Loucy (cell line): ENCODE results near the gene SLC39A11.
A peak's percentile ranks its signal among the peaks of the same experiment; 100 is the strongest.

ENCODE experiments used
- EZH2phosphoT487 ChIP-seq: fragments of 200-600 bp; IDR thresholded peaks from 2 replicates; pipeline ENCODE4 v1.6.1; 2018; ENCODE audit warnings: antibody characterized with exemption, mild to moderate bottlenecking, moderate library complexity, borderline replicate concordance
- TF ChIP-seq, protein P1 (sequence below): fragments of 200-600 bp; sonication (generic); conservative IDR thresholded peaks from 2 replicates; pipeline ENCODE4 v1.5.1; 2014; ENCODE audit warnings: mild to moderate bottlenecking, antibody characterized with exemption, low read length

DNA sequence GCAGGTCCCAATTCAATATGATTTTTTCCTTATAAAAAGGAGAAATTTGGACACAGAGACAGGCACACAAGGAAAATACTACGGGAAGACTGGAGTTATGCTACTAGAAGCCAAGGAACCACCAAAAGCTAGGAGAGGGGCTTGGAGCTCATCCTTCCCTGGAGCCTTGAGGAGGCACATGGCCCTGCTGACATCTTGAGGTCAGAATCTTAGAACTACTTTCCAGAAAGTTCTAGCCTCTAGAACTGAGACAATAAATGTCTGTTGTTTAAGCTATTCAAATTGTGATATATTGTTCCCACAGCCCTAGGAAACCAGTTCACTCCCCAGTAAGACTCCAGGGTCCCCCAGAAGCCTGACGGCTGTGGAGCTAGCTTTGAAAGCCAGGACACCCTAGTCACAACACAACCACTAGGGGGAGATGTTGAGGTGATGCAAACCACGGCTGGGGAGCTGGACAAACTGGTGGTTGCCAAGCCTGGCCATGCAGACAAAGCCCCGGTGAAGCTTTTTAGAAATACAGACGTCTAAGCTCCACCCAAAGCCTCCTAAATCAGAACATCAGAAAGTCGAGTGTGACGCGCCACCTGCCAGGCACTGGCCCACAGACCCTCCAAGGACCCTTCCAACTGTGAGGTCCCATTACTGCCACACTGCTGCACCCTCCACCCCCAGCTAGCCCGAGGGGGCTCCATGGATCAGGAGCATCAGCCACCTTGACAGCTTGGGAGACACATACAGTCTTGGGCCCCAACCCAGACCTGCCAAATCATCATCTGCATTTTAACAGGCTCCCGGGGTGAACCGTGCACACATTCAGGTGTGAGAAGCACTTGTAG is 106.4 kb downstream of the SLC39A11 start:
- TF ChIP-seq, protein P1, sequence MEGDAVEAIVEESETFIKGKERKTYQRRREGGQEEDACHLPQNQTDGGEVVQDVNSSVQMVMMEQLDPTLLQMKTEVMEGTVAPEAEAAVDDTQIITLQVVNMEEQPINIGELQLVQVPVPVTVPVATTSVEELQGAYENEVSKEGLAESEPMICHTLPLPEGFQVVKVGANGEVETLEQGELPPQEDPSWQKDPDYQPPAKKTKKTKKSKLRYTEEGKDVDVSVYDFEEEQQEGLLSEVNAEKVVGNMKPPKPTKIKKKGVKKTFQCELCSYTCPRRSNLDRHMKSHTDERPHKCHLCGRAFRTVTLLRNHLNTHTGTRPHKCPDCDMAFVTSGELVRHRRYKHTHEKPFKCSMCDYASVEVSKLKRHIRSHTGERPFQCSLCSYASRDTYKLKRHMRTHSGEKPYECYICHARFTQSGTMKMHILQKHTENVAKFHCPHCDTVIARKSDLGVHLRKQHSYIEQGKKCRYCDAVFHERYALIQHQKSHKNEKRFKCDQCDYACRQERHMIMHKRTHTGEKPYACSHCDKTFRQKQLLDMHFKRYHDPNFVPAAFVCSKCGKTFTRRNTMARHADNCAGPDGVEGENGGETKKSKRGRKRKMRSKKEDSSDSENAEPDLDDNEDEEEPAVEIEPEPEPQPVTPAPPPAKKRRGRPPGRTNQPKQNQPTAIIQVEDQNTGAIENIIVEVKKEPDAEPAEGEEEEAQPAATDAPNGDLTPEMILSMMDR, result peak; percentile 96
- TF ChIP-seq EZH2phosphoT487, result no peak
